GM12865 (cell line): Measurements from ENCODE around the gene RRP8.

Source experiments
- DNase-seq: peaks from one replicate; pipeline ENCODE4 v3.0.0; 2010; ENCODE audit warnings: low read depth
- H3K4me3 ChIP-seq: 2 replicates; pipeline ENCODE4 v1.5.1; 2011; ENCODE audit warnings: mild to moderate bottlenecking, low read depth, low read length, control low read depth
- TF ChIP-seq, protein P1 (sequence below): IDR thresholded peaks from 2 replicates; pipeline ENCODE4 v1.5.1; 2011; ENCODE audit warnings: low read length, control low read depth, low read depth, inconsistent platforms; ENCODE audit not compliant: insufficient read depth; ENCODE audit errors: missing control alignments

RRP8 gene

GRCh38 chr11:6622261-6623171 is 19.1 kb upstream of the RRP8 start:
- DNase-seq = no peak
- H3K4me3 ChIP-seq = no peak overlapping the region
- TF ChIP-seq, protein P1, sequence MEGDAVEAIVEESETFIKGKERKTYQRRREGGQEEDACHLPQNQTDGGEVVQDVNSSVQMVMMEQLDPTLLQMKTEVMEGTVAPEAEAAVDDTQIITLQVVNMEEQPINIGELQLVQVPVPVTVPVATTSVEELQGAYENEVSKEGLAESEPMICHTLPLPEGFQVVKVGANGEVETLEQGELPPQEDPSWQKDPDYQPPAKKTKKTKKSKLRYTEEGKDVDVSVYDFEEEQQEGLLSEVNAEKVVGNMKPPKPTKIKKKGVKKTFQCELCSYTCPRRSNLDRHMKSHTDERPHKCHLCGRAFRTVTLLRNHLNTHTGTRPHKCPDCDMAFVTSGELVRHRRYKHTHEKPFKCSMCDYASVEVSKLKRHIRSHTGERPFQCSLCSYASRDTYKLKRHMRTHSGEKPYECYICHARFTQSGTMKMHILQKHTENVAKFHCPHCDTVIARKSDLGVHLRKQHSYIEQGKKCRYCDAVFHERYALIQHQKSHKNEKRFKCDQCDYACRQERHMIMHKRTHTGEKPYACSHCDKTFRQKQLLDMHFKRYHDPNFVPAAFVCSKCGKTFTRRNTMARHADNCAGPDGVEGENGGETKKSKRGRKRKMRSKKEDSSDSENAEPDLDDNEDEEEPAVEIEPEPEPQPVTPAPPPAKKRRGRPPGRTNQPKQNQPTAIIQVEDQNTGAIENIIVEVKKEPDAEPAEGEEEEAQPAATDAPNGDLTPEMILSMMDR = no peak

DNA sequence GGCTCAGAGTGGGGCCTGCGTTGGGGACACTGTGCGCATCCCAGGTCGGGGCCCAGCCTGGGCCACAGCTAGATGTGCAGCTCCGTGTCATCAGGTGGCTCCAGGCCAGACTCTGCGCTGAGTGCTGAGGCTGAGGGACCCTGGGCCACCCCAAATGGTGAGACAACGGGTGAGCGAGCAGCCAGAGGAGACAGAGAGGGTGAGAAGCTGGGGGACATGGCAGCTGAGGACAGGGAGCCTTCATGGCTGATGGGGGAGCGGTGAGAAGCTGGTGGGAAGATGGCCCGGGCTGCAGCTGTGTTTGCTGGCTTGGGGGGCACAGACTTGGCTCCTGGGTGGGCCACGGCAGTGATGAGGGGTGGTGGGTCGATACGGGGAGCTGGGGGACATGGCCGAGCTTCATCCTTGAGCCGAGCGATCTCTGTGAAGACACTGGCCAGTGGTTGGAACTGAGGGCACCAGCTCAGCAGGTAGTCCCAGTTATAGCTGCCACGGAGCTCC is 18.3 kb upstream of the RRP8 start:
- H3K4me3 ChIP-seq = no peak overlapping the region
- DNase-seq = no peak
- TF ChIP-seq, protein P1 = no peak

DNA sequence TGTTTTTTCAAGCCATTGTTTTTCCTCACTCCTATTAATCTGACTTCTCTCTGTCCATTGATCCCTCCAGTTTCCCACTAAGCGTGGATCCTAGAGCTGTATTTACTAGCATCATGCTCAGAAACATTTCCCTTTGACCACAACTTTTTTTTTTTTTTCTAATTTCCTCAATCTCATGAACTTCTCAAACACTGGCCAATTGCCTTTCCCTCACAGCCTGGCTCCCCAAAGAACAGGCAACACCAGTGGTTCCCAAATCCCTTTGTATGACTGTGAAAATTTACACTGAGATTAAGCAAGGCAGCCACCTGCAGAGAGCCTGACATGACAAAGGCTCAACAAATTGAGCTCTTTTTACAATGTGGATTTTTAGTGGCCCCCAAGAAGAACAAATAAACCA is 17.2 kb upstream of the RRP8 start:
- H3K4me3 ChIP-seq = no peak overlapping the region
- DNase-seq = no peak
- TF ChIP-seq, protein P1 = no peak

DNA sequence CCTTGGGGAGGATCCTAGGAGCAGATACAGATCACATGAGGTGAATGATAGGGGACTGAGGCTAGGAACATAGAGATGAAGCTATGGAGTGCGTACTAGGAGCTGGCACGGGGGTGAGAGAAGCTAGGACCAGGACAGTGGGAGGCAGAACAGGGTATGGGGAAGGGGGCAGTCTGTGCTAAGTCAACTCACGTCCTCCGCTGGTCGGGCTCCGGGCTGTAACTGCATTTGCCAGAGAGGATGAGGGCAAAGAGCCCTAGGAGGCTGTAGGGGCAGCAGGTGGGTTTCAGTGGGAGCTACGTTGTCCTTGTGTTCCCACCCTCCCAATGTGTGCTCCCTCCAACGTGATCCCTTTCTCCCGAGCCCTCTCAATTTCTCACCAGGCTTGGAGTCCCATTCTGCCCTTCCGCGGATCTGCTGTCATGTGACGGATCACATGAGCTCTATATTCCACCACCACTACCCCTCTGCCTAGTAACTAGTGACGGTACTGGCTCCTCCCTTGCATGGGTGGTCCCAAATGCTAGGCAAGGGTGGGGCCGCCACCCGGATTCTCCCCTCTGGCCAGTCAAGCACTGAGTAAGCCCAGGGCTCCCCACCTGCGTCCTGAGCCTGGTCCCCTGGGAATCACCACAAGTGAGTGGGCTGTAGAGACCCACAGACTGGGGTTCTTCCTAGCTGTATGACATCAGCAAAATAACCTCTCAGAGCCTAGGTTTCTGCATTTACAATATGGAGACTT is 15.8 kb upstream of the RRP8 start, which contains the start of gene TPP1:
TSS of gene TPP1 (minus strand) at position 419 of the 742 bp plus-strand sequence. CDS start at position 397, 22 bp downstream.
- DNase-seq = peak; percentile 94
- H3K4me3 ChIP-seq = peak within 1 kb of the TSS; percentile 90
- TF ChIP-seq, protein P1 = no peak

DNA sequence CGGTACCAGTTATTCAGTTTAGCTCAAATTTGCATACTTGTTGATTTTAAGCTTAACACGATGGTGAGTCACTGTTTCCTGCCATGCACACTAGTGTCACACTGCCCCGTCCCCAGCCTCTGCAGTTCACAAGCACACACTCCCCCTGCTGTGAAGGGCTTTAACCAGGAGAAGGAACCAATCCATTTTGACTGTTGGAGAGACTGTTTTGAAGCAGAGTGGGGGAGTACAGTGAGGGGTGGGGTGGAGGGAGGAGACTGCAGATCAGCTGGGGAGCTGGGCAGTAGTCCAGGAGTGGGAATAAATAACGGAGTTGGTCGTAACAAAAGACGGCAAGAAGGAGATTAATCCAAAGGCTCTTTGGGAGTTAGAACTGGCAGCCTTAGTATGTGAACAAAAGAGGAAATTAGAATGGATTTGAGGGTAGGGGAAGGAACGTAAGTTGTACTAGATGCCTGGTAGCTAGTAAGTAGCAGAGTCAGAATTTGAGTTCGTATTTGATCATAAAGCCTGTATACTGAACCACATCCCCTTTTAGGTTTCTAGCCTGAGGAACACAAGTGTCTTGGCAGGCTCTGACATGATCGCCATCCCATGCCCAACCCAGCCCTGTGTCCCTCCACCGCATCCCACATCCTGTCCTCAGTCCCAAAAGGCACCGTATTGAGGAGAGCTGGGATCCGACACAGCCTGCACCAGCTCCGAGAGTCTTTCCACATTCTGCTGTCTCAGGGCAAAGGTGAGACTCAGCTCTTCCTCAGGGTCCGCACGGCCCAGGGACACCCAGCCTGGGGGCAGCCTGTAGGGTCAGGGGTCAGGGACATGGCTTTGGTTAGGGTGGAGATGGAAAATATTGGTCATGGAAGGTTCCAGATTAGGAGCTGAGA is 14.9 kb upstream of the RRP8 start:
- peak overlapping the region; percentile 90 for H3K4me3 ChIP-seq
- TF ChIP-seq, protein P1 = no peak
- DNase-seq = peak; percentile 48

DNA sequence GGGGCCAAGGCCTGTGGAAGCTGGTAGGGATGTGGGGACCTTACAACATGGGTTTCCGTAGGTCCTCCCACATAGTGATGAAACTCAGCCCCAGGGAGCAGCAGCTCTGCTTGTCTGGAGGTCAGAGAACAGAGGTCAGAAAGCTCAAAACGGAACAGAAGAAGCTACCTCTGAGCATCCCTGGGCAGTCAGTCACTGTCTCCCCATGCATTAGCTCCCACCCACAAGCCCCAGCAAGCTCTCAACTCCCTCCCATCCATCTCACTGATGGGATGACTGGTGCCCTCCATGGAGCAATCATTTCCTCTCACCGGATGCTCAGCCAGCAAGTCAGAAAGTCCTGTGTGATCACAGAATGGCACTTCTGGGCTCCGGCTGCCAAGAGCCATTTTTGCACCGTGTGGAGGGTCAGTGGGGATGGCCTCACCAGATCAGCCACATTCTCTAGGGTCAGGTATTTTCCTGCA is 13.9 kb upstream of the RRP8 start:
- no peak overlapping the region for H3K4me3 ChIP-seq
- DNase-seq = no peak
- TF ChIP-seq, protein P1 = no peak
